Activated T-helper 1 cell treated with Interleukin-2 at 50 U/mL for 16 hours (primary cell): Measurements from ENCODE around the gene B9D2.
"Not testable (repeated sequence)": the region's sequence is repeated elsewhere in the genome, so short reads cannot be mapped to it uniquely, and the experiment has no call there.

ENCODE experiments used
- DNase-seq: peaks from one replicate; pipeline ENCODE4 v3.0.0-alpha.2; 2020; ENCODE audit warnings: low read depth

The B9D2 gene, protein sequence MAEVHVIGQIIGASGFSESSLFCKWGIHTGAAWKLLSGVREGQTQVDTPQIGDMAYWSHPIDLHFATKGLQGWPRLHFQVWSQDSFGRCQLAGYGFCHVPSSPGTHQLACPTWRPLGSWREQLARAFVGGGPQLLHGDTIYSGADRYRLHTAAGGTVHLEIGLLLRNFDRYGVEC

DNA sequence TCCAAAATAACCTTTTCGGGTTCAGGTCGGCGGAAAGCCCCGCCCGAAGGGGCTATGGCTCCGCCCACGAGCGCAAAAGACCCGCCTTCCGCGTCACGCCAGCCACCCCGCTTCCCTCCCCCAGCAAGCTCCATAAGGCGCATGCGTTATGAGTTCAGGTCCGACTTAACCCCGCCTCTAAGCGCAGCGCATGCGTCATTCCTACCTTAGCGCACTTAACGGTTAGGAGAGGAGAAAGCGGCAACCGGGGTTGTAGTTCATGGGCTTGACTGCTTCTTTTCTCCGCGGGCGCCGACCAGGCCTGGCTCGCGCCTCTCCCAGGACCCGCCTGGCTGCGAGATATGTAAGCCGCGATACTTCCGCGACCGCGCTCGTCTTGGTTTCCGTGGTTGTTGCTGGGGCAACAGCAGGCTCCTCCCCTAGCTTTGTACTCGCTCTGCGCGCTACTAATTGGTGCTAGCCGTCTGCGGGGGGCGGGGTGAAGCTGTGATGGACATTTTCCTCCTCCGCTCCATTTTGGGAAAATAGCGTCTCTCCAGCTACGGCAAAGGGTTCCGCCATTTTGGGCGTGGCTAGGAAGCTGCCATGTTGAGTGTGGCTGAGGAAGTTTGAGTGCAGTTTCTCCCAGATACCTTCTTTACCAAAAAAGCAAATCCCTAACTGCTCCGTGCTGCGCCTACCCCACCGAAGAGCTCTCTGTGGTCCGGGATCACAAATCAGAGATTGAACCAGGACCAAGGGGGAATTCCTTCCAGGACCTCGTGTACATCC is at the start of gene B9D2:
TSS of gene B9D2 (minus strand) at position 397 of the 771 bp plus-strand sequence. CDS start 630 bp downstream, outside the sequence.
- peak; percentile 96 for DNase-seq

DNA sequence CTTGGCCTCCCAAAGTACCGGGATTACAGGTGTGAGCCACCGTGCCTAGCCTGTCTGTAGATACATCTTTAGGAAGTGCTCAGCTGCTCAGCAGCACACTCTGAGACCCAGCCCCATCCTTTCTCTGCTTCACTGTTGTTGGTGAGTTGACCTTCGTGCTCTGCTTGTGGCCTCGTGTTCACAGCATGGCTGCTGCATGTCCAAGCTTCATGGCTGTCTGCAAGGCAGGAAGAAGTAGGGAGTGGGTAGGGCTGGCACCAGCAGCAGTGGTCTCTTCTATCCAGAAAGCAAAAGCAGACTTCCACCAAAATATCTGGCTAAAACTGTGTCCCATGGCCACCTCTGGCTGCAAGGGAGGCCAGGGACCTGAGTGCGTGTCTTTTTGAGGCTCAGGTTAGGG is 49.0 kb upstream of the B9D2 start:
- no peak for DNase-seq

DNA sequence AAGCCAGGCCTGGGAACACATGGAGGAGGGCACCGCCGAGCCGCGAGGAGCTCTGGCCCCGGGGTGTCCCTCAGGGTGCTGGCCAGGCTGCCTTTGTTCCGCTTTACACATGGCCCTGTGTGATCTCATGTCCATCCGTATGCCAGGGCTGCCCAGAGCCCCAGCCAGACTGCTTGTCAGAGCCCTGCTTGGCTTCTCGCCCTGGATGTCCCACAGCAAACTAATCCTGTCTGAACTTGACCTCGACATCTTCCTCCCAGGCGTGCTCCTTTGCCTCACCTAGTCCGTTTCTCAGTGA is 48.0 kb upstream of the B9D2 start:
- DNase-seq, result no peak

DNA sequence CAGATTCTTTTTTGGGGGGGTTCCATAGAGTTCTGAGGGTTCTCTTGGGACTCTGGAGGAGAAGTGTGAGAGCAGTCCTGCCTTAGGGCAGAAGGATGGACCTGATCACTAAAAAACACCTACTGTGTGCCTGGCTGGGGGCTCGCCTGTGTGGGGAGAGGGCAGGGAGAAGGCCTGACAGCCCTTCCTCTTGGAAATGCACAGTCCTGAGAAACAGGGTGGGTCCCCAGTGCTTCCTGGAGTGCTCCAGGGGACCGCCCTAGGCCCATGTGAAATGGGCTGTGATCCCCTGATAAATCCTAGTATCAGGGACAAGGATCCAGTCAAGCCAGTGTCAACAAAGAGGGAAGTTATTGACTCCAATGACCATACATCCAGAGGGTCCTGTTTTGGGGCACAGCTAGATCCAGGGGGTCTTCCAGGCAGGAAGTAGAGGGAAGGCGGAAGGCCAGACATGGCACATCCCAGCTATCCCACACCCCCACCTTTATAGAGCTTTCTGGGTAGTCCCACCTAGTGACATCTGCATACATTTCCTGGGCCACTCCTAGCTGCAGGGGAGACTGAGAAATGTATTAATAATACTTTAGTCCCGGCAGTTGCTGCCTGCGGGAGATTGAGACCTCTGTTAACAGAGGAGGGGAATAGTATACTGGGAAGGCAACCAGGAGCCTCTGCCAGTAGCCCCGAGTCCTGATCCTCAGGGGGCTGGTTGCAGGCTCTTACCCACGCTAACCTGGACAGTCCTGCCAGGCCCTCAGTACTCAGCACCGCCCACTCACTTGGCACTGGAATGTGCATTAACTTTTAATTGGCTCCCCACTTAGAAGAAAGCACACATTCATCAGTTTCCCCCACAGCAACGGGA is 47.4 kb upstream of the B9D2 start:
- no peak for DNase-seq

DNA sequence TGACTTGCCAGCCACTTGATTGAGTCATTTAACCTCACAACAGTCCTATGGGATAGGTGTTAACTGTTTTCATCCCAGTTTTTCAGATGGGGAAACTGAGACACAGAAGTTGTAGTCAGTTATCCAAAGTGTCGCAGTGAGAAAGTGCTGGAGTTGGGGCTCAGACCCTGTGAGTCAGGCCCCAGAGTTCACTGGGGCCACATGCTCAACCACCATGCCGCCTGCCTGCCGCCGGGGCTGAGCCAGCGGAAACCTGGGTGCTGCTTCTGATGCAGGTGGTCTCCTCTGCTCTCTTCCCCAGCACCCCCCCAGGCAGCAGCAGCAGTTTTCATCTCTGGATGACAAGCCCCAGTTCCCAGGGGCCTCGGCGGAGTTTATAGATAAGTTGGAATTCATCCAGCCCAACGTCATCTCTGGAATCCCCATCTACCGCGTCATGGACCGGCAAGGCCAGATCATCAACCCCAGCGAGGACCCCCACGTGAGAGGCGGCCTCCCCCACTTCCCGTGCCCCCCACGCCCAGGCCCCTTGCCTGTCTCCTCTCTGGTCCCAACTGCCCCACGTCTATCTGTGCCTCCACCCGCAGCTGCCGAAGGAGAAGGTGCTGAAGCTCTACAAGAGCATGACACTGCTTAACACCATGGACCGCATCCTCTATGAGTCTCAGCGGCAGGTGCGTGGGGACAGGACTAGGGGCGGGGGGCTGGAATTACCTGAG is 46.5 kb upstream of the B9D2 start:
- no peak for DNase-seq

DNA sequence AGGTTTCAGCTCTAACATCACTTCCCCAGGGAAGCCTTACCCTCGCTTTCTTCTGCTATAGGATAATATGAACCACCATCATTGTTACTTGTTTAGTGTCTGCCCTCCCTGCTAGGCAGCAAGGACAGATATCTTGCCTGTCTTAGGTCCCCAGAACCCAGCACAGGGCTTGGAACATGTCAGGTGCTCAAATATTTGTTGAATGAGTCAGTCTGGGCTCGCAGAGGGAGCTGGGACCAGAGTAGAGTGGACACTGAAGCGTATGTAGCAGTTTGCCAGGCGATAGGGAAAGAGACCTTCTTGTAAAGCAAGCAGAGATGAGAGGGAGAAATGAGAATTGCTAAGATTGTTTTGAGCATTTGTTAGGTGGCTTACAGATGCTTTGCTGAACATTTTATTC is 45.3 kb upstream of the B9D2 start:
- DNase-seq, result no peak

DNA sequence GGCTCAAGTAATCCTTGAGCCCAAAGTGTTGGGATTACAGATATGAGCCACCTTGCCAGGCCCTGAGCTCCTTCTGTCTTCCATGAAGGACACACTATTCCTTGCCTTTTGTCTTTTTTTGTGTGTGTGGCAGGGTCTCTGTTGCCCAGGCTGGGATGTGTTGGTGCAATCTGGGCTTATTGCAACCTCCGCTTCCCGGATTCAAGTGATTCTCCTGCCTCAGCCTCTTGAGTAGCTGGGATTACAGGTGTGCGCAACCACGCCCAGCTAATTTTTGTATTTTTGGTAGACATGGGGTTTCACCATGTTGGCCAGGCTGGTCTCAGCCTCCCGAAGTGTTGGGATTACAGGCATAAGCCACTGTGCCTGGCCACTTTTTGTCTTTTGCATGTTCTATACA is 44.9 kb upstream of the B9D2 start:
- DNase-seq, result not testable (repeated sequence)

DNA sequence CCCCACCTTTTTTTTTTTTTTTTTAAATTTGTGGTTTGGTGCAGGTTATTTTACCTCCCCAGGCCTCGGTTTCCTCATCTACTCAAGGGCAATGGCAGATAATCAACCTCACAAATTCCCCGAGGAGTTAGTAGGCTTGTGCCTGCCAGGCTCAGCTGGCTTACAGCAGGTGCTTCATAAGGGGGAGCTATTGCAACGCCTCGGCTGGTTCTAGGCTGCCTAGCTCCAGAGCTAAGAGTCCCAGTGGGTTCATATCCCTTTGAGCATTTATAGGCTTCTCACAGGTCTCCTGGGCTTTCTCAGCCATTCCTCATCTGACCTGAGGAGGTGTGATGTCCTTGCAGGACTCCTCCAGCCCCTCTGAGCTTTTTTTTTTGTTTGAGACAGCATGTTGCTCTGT is 44.3 kb upstream of the B9D2 start:
- DNase-seq, result no peak

DNA sequence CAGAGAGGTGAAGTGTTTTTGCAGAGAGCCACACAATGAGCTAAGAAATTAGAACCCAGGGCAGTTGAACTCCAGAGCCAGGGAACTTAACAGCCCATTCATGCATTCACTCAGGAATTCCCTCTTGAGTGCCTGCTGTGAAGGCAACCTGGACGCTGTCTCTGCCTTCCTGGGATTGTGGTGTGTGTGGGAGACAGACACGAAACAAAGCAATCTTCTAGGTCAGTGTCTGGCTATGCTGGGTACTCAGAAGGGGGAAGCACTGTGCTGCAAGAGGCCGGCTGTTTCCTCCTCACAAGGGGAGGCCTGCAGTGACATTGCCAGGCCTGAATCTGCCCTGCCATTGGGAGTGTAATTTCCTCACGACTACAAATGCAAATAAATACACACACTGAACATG is 43.3 kb upstream of the B9D2 start:
- DNase-seq, result no peak

DNA sequence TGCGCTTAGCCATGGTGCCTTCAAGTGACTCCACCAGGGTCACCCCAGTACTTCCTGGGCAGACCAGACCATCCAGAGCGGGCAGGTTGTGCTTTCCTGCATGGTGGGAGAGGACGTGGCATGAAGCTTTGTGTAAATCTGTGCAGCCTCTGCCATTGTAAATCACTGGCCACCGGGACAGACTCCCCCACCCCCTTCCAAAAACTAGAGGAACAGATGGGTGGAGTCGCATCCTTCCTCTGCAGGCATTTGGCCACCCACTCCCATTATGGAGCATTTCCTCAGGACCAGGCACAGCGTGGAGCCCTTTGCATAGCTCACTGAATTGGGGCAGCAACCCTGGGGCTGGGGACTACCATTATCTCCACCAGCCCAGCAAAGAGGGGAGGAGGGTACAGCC is 41.8 kb upstream of the B9D2 start:
- no peak for DNase-seq

DNA sequence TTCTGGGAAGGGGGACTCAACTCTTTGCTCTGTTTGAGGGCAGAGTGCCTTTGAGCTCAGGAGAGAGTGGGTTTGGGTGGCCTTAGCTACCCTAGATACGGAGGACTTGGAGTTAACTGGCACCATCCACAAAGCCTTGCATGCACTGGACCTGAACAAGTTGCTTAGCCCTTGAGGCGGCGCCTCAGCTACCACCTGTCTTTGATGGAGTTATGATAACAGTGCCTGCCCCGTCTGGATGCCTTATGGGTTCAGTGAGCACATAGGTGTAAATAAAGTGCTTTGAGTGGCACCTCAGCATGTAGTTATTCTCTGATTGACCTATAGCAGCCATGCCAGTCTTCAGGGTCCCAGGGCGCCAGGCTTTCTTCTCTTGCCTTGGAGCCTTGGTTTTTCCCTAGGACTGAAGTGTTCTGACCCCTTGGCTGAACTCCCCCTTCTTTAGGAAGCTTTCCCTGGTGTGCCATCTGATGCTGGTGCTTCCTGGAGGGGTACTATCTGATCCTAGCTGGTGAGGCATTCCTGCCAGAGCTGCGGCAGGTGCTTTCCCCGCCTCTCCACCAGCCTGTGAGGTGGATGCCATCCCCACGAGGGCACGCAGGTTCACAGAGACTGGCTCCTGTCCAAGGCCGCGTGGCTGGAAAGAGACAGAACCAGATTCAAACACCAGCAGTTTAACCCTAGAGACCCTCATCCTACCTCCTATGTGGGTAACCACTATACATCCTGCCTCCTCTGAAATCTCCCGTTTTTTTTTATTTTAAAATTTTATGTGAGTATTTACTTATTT is 39.4 kb upstream of the B9D2 start:
- DNase-seq, result no peak

DNA sequence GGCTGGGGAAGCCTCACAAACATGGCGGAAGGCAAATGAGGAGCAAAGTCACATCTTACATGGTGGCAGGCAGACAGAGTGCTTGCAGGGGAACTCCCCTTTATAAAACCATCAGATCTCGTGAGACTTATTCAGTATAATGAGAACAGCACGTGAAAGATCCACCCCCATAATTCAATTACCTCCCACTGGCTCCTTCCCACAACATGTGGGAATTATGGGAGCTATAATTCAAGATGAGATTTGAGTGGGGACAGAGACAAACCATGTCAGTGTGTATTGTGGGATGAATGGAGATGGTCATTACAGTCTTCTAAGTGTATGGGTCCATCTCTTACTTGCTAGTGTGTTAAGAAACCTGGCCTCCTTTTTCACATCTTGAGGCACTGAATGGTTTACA is 38.1 kb upstream of the B9D2 start:
- no peak for DNase-seq

DNA sequence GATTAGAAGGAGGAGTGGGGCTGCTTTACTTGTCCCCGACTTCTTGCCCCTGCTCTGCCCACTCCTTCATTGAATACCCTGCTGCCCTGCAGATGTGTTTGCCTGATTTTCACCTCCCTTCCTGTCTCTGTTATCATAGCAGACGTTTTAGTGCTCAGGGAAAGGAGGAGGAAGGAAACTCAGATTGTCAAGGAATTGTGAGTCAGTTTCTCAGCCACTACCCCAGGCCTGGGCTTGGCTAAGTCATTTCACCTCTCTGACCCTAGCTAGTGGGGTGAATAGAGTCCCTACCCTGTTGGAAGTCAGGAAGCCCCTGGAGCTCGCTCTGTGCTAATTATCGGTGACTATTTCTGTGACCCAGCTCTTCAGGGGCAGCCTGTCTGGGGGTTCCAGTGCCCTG is 37.5 kb upstream of the B9D2 start:
- no peak for DNase-seq

DNA sequence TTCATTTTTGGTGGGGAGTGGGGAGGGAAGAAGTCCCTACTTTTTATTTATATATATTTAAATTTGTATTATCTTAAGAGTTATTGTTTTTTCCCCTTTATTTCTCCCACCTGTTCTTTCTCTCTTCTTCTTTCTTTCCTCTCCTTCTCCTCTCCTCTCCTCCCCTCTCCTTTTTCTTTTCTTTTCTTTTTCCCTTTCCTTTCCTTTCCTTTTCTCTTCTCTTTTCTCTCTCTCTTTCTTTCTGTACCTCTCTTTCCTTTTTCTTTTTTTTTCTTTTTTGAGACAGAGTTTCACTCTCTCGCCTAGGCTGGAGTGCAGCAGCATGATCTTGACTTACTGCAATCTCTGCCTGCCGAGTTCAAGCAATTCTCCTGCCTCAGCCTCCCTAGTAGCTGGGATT is 35.6 kb upstream of the B9D2 start:
- no peak for DNase-seq

DNA sequence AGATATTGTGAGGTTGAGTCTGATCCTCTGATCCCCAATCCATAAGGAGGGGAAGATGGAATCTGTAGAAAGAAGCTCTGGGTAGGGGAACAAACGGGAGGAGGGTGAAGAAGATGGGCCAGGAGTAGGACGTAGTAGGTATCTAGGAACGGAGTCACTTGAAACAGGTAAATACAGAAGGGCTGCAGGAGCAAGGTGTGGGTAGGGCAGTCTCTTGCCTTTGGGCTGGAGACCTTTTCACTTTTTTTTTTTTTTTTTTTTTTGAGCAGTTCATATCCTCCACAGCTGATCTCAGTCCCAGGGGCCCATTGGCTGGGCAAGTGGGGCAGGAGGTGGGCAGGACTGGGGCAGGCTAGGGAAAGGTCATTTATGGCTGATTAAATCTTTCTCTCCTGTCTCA is 35.1 kb upstream of the B9D2 start:
- no peak for DNase-seq

DNA sequence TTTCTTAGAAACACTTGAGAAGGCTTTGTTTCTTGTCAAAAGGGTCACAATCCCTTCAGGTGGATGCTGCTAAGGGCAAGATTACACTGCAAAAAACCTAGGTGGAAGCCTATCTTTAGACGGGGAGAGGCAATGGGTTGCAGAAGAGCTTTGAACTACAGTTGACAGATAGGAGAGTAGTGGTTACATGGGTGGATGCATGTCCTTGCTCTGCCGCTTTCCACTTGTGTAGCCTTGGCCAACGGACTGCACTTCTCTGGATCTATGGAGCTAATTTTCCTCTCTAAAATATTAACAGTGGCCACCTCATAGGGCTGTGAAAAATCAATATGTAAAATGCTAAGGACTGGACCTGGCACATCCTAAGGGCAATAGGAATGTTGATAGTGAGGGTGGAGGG is 34.6 kb upstream of the B9D2 start:
- no peak for DNase-seq

DNA sequence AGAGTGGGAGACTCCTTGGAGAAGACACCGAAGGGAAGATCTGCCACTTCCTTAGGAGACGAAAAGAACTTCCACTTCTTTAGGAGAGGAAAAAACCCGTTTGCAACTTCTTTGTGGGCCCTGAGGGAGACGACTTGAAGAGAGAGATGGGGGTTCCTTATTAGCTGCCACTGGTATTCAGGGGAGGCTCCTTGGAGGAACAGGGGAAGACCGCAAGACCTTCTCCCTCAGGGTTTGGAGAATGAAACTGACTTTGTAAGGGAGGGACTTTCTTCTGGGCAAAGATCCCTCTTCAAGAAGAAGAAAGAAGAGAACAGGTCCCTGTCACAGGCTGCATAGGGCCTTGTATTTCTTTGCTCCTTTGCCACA is 34.1 kb upstream of the B9D2 start:
- no peak for DNase-seq

DNA sequence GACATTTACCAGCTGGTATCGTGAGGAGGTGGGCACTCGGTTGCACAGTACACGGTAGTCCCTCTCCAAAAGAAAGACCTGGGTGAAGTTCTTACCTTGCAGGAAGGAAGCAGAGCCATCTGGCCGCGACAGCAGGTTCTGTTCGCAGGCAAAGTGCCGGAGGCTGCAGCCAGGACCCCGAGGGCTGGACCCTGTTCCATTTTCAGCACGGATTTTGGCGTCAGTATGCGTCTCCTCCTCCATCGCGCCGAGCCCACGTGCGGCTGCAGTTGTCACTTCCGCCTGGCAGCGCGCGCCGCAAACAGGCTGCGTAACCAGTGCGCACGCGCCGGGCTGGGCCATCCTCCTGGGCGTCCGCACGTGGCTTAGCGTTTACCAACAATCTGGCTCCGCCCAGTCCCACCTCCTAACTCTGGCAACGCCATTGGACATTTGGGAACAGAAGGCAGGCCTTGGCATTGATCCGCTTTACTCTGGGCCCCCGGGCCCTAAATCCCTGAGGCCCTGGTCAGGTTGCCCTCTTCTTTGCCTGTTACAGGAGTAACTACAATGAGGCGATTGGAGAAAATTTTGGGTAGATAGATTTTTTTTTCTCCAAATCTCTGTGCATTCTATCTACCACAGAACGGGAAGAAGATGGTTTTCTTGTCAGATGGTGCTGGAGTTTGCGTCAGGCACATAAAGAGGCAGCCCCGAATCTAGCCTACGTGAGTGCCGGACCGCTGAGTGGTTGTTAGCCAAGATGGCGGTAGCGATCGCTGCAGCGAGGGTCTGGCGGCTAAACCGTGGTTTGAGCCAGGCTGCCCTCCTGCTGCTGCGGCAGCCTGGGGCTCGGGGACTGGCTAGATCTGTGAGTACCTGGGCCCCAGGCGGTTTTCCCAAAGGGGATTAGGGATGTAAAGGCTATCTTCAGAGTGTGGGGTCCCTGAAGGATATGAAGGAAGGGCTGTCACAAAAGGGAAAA is 33.4 kb upstream of the B9D2 start, which contains the start of the genes BCKDHA and EXOSC5:
TSS of gene BCKDHA (plus strand) at position 733 of the 964 bp plus-strand sequence. CDS start at position 743, 10 bp downstream.
TSS of gene EXOSC5 (minus strand) at position 274 of the 964 bp plus-strand sequence. CDS start at position 243, 31 bp downstream.
- DNase-seq, result peak; percentile 99

DNA sequence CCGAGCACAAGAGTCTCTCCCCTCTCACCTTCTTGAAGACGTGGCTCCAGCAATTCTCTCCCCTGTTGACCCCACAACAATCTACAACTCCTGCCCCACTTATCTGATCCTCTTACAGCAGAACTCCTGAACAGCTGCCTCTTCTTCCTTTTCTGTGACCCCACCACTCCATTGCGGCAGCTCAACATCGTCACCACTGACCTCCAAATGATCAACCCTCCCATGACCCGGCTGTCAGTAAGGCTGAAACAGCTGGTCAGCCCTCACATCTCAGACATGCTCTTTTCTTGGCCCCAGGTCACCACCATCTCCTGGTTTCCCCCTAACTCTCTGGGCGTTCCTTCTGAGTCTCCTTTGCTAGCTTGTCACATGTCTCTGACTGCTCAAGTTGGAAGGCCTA is 31.4 kb upstream of the B9D2 start:
- DNase-seq, result no peak

DNA sequence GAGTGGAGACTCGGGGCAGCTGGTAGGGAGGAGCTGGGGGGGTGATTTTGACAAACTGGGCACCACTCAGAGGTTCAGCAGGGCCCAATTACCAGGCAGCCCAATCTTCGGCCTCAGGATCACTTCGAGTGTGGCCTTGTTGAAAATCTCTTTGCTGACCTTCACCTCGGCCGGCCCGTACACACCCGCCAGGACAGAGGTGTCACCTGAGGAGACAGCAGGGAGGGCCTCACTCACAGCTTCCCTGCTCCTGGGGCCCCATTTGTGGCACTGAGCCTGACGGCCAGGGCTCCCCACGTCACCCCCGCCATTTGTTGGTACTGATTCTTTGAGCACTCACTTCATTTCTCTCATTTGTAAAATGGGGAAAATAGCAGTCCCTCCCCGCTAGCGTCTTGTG is 28.8 kb upstream of the B9D2 start:
- no peak for DNase-seq
